HEK293T (cell line): ENCODE results near the gene INPP4A.

Experiments
- BHLHE40 ChIP-seq: fragments of 450-650 bp; IDR thresholded peaks from 2 replicates; pipeline ENCODE4 v1.6.1; 2016; ENCODE audit warnings: mild to moderate bottlenecking, moderate library complexity, borderline replicate concordance
- ELF4 ChIP-seq: fragments of 450-650 bp; IDR thresholded peaks from 2 replicates; pipeline ENCODE4 v1.6.1; 2017; ENCODE audit warnings: antibody characterized with exemption
- FOXK2 ChIP-seq: fragments of 450-650 bp; IDR thresholded peaks from 2 replicates; pipeline ENCODE4 v1.6.1; 2016; ENCODE audit warnings: mild to moderate bottlenecking
- FOXM1 ChIP-seq: fragments of 450-650 bp; IDR thresholded peaks from 2 replicates; pipeline ENCODE4 v1.6.1; 2017; ENCODE audit warnings: mild to moderate bottlenecking, borderline replicate concordance
- L3MBTL2 ChIP-seq: fragments of 450-650 bp; conservative IDR thresholded peaks from 2 replicates; pipeline ENCODE4 v1.6.1; 2016; ENCODE audit warnings: mild to moderate bottlenecking
- NFRKB ChIP-seq: fragments of 450-650 bp; IDR thresholded peaks from 2 replicates; pipeline ENCODE4 v1.6.1; 2016; ENCODE audit warnings: mild to moderate bottlenecking, moderate library complexity
- SP1 ChIP-seq: fragments of 450-650 bp; IDR thresholded peaks from 2 replicates; pipeline ENCODE4 v1.6.1; 2017
- SUZ12 ChIP-seq: fragments of 450-650 bp; IDR thresholded peaks from 2 replicates; pipeline ENCODE4 v1.6.1; 2016; ENCODE audit warnings: mild to moderate bottlenecking

- TF ChIP-seq FOXM1 (no peak), SUZ12 (no peak), FOXK2 (no peak), BHLHE40 (no peak), NFRKB (no peak), L3MBTL2 (no peak), SP1 (no peak), ELF4 (no peak)
Measured at GRCh38 chr2:98548920-98549818, 104.5 kb downstream of the INPP4A start.
